SJCRH30 (cell line): ENCODE measurements around the gene C15orf40. TPM values are rescaled to one million over a fixed set of nuclear protein-coding genes. Genes with fewer than 3 reads are reported as not detected.
A peak's percentile ranks its signal among the peaks of the same experiment; 100 is the strongest.
"Not testable (repeated sequence)": the region's sequence is repeated elsewhere in the genome, so short reads cannot be mapped to it uniquely, and the experiment has no call there.

Source experiments
- DNase-seq, 2 experiments: peaks; one replicate each; pipeline ENCODE4 v3.0.0-alpha.2; 2015 to 2020
- H3K27ac ChIP-seq: fragments of 250-450 bp; sonication (Bioruptor Pico); 2 replicates; pipeline ENCODE4 v1.5.1; 2020; ENCODE audit warnings: mild to moderate bottlenecking, moderate library complexity
- H3K27me3 ChIP-seq: fragments of 250-450 bp; sonication (Bioruptor Pico); 2 replicates; pipeline ENCODE4 v1.5.1; 2020; ENCODE audit warnings: mild to moderate bottlenecking, moderate library complexity
- H3K36me3 ChIP-seq: fragments of 250-450 bp; sonication (Bioruptor Pico); 2 replicates; pipeline ENCODE4 v1.5.1; 2020; ENCODE audit warnings: mild to moderate bottlenecking, moderate library complexity
- H3K4me1 ChIP-seq: fragments of 250-450 bp; sonication (Bioruptor Pico); 2 replicates; pipeline ENCODE4 v1.5.1; 2020; ENCODE audit warnings: mild to moderate bottlenecking, moderate library complexity
- H3K4me3 ChIP-seq: fragments of 250-450 bp; sonication (Bioruptor Pico); 2 replicates; pipeline ENCODE4 v1.5.1; 2020; ENCODE audit warnings: mild to moderate bottlenecking, moderate library complexity
- H3K9me3 ChIP-seq: fragments of 250-450 bp; sonication (Bioruptor Pico); replicated peaks from 2 replicates; pipeline ENCODE4 v1.5.1; 2020; ENCODE audit warnings: mild to moderate bottlenecking, moderate library complexity
- total RNA-seq: library from RNA; depleted of rRNA; stranded (reverse); fragments of >200 nt; shearing (Covaris generic); gene quantifications from 2 replicates; pipeline ENCODE4 v1.2.3, GENCODE V29; 2014; rRNA removed

C15orf40 gene
- total RNA-seq, 1 experiment from 2014 or later, result 12.3 TPM

DNA sequence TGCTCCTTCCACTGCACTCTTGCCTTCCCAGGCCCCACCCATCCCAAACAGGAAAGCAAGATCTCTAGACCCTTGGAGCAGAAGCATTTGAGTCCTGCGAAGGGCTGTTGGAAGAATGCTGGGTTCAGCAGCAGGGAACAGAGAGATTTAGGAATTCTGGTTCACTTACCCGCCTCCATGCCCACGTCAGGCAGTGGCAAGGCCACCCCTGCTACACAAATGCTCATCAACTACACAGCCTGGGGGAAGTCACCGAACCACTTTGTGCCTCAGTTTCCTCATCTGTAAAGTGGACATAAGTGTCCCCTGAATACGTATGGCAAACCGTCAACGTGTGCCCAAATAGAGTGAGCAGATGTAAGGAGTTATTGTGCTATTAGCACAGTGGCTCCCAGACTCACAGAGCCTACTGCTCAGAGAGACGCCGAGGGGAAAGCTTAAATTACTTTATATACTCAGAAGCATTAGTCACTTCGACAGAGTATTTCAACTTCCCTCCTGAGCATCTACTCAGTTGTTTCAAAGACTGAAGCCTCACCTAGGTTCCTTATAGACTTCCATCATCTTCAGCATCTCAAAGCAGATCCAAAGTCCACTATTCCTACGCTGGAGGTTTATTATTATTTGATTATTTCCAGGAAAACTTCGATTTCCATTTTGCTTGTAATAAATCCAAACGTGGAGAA, 59.8 kb downstream of the C15orf40 start:
- no peaks in the 10 kb centered on the region for H3K4me1 ChIP-seq
- no peak for DNase-seq
- H3K36me3 ChIP-seq, result no peaks in the 10 kb centered on the region
- peak overlapping the region; percentile 64 for H3K4me3 ChIP-seq
- H3K27me3 ChIP-seq, result peaks cover 4% of the 10 kb centered on the region
- no peaks in the 10 kb centered on the region for H3K9me3 ChIP-seq
- H3K27ac ChIP-seq, result no peak overlapping the region

DNA sequence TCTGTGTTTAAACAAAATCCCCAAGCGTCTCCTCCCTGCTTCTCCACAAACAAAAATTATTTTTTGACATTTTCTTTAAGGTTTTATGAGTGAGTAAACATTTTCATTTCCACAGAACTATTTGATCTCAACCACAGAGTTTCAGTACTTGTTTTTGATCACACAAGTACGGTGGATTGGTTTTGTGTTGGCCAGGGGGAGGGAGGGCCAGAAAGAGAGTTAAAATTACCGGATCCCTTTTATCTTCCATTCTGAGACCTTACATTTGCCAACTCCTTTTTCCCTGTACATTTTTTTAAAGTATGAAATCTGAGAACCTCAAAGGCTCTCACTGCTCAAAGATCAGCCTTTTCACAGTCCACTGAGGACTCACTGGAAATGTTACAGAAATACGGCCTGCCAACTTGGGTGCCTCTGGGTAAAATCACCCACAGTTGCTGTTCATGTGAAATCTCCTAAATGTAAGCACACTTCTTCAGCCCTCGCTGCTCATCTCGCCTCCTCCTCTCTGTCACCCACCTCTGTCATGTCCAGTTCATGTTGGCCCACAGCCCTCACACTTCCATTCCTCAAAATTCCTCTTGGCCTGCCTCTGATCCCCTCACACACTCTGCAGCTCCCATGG, 60.6 kb downstream of the C15orf40 start:
- H3K36me3 ChIP-seq, result no peaks in the 10 kb centered on the region
- no peak for DNase-seq
- H3K27ac ChIP-seq, result no peak overlapping the region
- no peaks in the 10 kb centered on the region for H3K9me3 ChIP-seq
- H3K27me3 ChIP-seq, result peaks cover 4% of the 10 kb centered on the region
- H3K4me3 ChIP-seq, result no peak overlapping the region
- no peaks in the 10 kb centered on the region for H3K4me1 ChIP-seq

DNA sequence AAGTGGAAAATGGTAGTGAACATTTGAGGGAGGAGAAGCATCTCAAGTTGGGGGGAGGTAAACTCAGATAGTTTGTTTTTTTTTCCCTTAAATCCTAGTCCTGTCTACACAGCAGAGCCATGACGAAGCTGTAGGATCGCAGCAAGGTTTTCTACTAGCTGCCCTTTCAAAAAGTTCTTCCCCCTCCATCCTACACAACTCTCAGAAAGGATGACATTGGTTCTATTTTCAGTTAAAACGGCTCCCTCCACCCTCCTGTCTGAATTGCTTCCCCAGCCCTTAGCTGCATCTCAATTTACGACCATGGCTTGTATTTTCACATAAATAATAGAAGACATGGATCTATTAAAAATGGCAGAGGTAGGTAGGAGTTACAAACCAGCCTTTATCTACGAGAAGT, 61.1 kb downstream of the C15orf40 start:
- Histone ChIP-seq H3K27me3 (peaks cover 4% of the 10 kb centered on the region), H3K27ac (no peak overlapping the region), H3K4me3 (no peak overlapping the region), H3K36me3 (no peaks in the 10 kb centered on the region), H3K4me1 (no peaks in the 10 kb centered on the region), H3K9me3 (no peaks in the 10 kb centered on the region)
- no peak for DNase-seq

DNA sequence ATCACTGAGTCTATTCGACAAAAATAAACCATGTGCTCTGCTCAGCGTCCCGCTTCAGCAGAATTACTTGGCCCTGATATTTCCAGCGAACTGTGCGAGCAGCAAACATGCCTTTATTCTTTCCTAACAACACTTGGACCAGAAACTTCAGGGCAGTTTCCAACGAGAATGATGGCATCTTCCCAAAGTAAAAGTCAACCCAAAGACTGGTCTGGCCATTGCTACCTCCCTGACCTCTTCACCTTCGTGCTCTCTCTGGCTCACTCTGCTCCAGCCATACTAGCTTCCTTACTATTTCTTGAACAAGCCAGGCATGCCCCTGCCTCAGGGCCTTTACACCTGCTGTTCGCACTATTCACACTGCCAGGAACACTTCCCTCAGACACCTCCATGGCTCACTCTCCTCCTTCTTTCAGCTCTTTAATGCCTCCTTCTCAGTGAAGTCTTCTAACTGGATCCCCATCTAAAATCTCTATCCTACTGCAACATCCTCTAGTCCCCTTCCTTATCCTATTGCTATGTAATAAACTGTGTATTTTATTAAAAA, 65.2 kb downstream of the C15orf40 start:
- Histone ChIP-seq H3K4me3 (no peak overlapping the region), H3K36me3 (no peaks in the 10 kb centered on the region)
- no peak for DNase-seq

DNA sequence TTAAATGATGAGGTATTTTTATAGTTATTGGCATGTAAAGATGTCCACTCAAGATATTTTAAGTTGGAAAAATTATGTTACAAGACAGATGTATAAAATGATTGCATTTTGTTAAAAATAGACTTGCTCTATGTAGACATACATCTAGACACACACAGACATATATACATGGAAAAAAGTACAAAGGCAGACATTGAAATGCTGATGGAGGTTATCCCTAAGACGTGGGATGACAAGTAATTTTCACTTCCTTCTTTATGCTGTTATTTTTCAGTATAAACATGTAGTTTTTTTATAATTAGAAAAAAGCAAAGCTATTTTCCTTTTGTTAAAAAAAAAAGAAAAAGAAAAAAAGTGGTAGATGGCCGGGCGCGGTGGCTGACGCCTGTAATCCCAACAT, 66.1 kb downstream of the C15orf40 start:
- H3K36me3 ChIP-seq, result no peaks in the 10 kb centered on the region
- no peaks in the 10 kb centered on the region for H3K27me3 ChIP-seq
- DNase-seq, result no peak

More for the DNA sequence above, 65.2 kb downstream of the C15orf40 start:
- no peaks in the 10 kb centered on the region for H3K9me3 ChIP-seq
- H3K27me3 ChIP-seq, result no peaks in the 10 kb centered on the region; the same call in 1 of the 2 replicates
- no peaks in the 10 kb centered on the region for H3K4me1 ChIP-seq
- no peak overlapping the region for H3K27ac ChIP-seq

DNA sequence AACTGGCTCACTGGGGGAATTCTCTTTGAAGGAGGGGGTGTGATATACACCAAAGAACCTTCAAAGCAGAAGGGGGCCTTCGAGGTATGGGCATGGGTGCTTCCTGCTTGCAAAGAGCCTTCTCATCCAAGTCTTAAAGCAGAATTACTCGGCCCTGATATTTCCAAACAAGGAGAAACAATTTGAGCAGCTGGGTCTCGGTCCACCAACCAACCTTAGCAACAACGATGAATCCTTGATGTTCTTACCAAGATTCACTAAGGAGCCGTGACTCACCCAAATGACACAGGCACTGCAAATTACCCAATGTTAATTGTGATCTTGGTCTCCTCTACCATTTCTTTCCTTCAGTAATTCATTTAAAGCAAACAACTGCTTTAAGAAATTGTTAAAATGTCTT, 66.6 kb downstream of the C15orf40 start:
- no peaks in the 10 kb centered on the region for H3K9me3 ChIP-seq
- H3K36me3 ChIP-seq, result no peaks in the 10 kb centered on the region
- H3K4me1 ChIP-seq, result no peaks in the 10 kb centered on the region
- H3K27ac ChIP-seq, result no peak overlapping the region
- H3K27me3 ChIP-seq, result no peaks in the 10 kb centered on the region
- no peak overlapping the region for H3K4me3 ChIP-seq
- DNase-seq, result no peak

More for the DNA sequence above, 66.1 kb downstream of the C15orf40 start:
- no peak overlapping the region for H3K4me3 ChIP-seq
- no peak overlapping the region for H3K27ac ChIP-seq
- H3K9me3 ChIP-seq, result no peaks in the 10 kb centered on the region
- no peaks in the 10 kb centered on the region for H3K4me1 ChIP-seq

DNA sequence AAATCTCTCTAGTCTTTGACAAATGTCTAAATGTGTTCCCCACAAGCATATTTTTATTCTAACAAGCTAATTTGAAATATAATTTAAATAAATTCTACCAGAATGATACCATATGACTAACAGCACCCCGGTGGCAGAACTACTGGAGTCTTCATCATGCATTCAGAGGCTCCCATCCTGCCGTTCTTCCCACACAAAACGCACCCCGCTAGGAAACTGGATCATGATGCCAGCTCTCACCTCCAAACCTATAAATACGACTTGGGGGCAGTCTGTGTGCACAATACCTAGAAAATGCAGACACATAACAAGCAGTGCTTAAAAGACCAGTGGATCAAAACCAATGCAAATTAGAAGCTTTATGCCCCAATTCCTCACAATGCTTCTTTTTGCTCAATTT, 67.4 kb downstream of the C15orf40 start:
- no peak overlapping the region for H3K4me3 ChIP-seq
- no peak overlapping the region for H3K27ac ChIP-seq
- H3K4me1 ChIP-seq, result no peaks in the 10 kb centered on the region
- no peaks in the 10 kb centered on the region for H3K36me3 ChIP-seq
- DNase-seq, result no peak
- no peaks in the 10 kb centered on the region for H3K9me3 ChIP-seq
- H3K27me3 ChIP-seq, result no peaks in the 10 kb centered on the region

DNA sequence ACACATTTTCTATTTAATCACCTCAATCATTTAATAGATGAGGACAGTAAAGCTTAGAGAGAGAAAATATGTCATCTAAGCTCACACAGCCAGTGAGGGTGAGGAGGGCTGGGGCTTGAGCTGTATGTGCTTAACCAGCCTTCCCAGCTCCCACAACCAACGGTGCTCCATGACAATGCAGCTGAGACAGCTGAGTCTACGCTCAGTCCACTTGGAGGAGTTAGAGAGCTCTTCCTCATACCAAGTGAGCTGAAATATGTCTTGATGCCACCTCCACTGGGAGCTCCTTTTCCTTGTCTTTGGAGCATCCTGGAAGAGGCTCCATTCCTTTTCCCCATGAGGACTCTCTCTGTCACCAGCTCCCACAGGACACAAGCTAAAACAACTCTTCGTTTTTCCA, 68.3 kb downstream of the C15orf40 start:
- no peak for DNase-seq
- Histone ChIP-seq H3K9me3 (no peaks in the 10 kb centered on the region), H3K27me3 (no peaks in the 10 kb centered on the region), H3K27ac (no peak overlapping the region), H3K4me3 (no peak overlapping the region), H3K4me1 (no peaks in the 10 kb centered on the region), H3K36me3 (no peaks in the 10 kb centered on the region)

DNA sequence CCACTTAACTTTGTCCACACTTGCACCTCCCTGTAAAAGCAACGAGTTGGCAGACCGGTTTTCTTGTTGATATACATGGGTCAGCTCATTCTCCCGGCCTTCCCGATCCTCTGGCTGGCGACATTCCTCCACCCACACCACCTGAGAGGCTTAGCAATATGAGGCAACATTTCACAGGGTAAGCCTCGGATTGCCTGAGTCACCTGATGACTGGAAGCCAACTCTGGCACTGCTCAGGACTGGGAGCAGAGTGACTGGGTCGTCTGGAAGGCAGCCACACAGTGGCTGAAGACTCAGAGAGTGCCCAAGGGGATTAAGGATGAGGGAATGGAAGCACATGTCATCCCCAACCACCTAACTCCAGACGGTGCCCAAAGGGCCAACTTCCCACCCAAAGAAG, 68.7 kb downstream of the C15orf40 start:
- DNase-seq, result no peak
- Histone ChIP-seq H3K4me3 (no peak overlapping the region), H3K9me3 (no peaks in the 10 kb centered on the region), H3K4me1 (no peaks in the 10 kb centered on the region), H3K36me3 (no peaks in the 10 kb centered on the region), H3K27ac (no peak overlapping the region), H3K27me3 (no peaks in the 10 kb centered on the region)

DNA sequence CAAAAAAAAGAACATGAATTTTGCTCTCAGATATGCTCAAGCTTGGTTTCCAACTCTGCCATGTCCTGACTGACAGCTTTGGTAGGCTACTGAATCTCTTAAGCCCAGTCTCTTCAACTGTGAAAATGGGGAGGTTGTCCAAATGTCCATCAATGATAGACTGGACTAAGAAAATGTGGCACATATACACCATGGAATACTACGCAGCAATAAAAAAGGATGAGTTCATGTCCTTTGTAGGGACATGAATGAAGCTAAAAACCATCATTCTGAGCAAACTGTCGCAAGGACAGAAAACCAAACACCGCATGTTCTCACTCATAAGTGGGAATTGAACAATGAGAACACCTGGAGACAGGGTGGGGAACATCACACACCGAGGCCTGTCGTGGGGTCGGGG, 71.8 kb downstream of the C15orf40 start:
- not testable (repeated sequence) for H3K9me3 ChIP-seq, H3K27ac ChIP-seq, H3K4me3 ChIP-seq, DNase-seq, H3K36me3 ChIP-seq, H3K27me3 ChIP-seq, H3K4me1 ChIP-seq

Other genes starting within 250 kb of the C15orf40 start
- 0.06 TPM in 1 of 2 replicates, not detected in the other for gene FSD2, start 205.6 kb downstream of the C15orf40 start, total RNA-seq
- gene WHAMM, start 202.0 kb downstream of the C15orf40 start, total RNA-seq, result 3.4 and 5.2 TPM in 2 replicates
- gene HOMER2, start 58.9 kb downstream of the C15orf40 start, total RNA-seq, result 6.8 and 7.3 TPM in 2 replicates
- gene RAMAC, start 25.4 kb downstream of the C15orf40 start, total RNA-seq, result 44.0 and 48.4 TPM in 2 replicates
- 76.5 and 83.7 TPM in 2 replicates for gene BTBD1, start 55.6 kb upstream of the C15orf40 start, total RNA-seq
- 4.1 and 5.4 TPM in 2 replicates for gene TM6SF1, start 96.0 kb upstream of the C15orf40 start, total RNA-seq
- gene HDGFL3, start 196.2 kb upstream of the C15orf40 start, total RNA-seq, result 71.6 and 75.2 TPM in 2 replicates